Measurements from ENCODE around the gene IFNGR2. TPM values are rescaled to one million over a fixed set of nuclear protein-coding genes. Genes with fewer than 3 reads are reported as not detected.
"Not testable (repeated sequence)": the region's sequence is repeated elsewhere in the genome, so short reads cannot be mapped to it uniquely, and the experiment has no call there.

Gene IFNGR2
- total RNA-seq, 1 donor from 2014 or later = 66.5 TPM

DNA sequence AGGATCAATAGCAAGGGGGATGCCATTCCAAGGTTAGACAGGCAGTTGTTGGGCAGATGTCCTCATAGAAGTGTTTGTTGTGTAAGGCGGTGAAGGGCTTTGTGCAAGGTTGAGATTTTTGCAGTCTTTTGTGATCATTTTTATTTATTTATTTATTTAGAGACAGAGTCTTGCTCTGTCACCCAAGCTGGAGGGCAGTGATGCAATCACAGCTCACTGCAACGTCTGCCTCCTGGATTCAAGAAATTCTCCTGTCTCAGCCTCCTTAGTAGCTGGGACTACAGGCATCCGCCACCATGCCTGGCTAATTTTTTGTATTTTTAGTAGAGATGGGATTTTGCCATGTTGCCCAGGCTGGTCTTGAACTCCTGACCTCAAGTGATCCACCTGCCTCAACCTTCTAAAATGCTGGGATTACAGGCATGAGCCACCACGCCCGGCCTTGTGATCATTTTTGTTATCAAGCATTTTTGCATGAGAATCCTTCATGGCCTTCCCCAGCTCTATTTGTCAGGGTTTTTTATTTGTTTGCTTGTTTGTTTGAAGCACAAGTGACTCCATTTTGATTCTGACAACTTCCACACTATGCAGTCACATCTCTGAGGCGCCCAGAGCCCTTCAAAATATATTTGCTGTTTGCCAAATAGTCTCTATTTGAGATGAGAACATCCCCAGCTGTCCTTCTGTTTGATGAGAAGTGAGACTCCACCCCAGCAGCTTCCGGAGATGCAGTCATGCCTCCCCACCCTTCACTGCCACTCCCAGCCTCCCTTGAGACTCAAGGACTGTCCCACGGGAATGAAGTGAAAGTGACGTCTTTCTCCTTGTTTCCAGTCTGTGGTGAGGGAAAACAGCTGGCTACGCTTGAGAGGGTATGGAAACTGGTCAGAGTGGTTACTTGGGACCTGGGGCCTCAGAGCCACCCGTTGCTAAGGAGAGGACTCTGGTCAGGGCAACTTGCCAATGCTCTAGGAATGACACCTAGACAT is 38.6 kb downstream of the IFNGR2 start:
- peak; percentile 93 for DNase-seq (ENCODE audit: low read depth)
- TF ChIP-seq, protein P1, sequence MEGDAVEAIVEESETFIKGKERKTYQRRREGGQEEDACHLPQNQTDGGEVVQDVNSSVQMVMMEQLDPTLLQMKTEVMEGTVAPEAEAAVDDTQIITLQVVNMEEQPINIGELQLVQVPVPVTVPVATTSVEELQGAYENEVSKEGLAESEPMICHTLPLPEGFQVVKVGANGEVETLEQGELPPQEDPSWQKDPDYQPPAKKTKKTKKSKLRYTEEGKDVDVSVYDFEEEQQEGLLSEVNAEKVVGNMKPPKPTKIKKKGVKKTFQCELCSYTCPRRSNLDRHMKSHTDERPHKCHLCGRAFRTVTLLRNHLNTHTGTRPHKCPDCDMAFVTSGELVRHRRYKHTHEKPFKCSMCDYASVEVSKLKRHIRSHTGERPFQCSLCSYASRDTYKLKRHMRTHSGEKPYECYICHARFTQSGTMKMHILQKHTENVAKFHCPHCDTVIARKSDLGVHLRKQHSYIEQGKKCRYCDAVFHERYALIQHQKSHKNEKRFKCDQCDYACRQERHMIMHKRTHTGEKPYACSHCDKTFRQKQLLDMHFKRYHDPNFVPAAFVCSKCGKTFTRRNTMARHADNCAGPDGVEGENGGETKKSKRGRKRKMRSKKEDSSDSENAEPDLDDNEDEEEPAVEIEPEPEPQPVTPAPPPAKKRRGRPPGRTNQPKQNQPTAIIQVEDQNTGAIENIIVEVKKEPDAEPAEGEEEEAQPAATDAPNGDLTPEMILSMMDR (IDR thresholded peaks at IDR 0.05; ENCODE audit: insufficient read depth, low read length, poor library complexity, severe bottlenecking) = no peak
- Histone ChIP-seq H3K4me3 (ENCODE audit: low read depth, low read length) (no peak overlapping the region), H3K36me3 (ENCODE audit: control insufficient read depth, insufficient read depth, low read length) (no peaks in the 10 kb centered on the region), H3K27me3 (ENCODE audit: control insufficient read depth, insufficient read depth, low read length) (no peaks in the 10 kb centered on the region)

GRCh38 chr21:33443194-33443593 is 40.0 kb downstream of the IFNGR2 start:
- DNase-seq (ENCODE audit: low read depth) = no peak
- Histone ChIP-seq H3K36me3 (ENCODE audit: control insufficient read depth, insufficient read depth, low read length) (no peaks in the 10 kb centered on the region), H3K27me3 (ENCODE audit: control insufficient read depth, insufficient read depth, low read length) (no peaks in the 10 kb centered on the region), H3K4me3 (ENCODE audit: low read depth, low read length) (no peak overlapping the region)
- TF ChIP-seq, protein P1 (IDR thresholded peaks at IDR 0.05; ENCODE audit: insufficient read depth, low read length, poor library complexity, severe bottlenecking) = no peak

GRCh38 chr21:33444499-33444898 is 41.3 kb downstream of the IFNGR2 start:
- no peaks in the 10 kb centered on the region for H3K27me3 ChIP-seq (ENCODE audit: control insufficient read depth, insufficient read depth, low read length)
- TF ChIP-seq, protein P1 (IDR thresholded peaks at IDR 0.05; ENCODE audit: insufficient read depth, low read length, poor library complexity, severe bottlenecking) = no peak

DNA sequence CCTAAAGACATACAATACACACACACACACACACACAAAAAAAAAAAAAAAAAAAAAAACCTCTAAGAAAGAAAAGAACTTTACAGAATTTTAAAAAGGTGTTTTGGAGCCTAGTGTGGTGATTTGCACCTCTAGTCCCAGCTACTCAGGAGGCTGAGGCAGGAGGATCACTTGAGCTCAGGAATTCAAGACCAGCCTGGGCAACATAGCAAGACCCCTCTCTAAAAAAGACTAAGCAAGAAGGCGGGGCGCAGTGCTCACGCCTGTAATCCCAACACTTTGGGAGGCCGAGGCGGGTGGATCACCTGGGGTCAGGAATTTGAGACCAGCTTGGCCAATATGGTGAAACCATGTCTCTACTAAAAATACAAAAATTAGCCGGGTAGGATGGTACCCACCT is 43.4 kb downstream of the IFNGR2 start:
- not testable (repeated sequence) for H3K27me3 ChIP-seq (ENCODE audit: control insufficient read depth, insufficient read depth, low read length); DNase-seq (ENCODE audit: low read depth); H3K4me3 ChIP-seq (ENCODE audit: low read depth, low read length); H3K36me3 ChIP-seq (ENCODE audit: control insufficient read depth, insufficient read depth, low read length)

More at GRCh38 chr21:33444499-33444898, 41.3 kb downstream of the IFNGR2 start:
- H3K4me3 ChIP-seq (ENCODE audit: low read depth, low read length) = no peak overlapping the region
- no peaks in the 10 kb centered on the region for H3K36me3 ChIP-seq (ENCODE audit: control insufficient read depth, insufficient read depth, low read length)
- no peak for DNase-seq (ENCODE audit: low read depth)

DNA sequence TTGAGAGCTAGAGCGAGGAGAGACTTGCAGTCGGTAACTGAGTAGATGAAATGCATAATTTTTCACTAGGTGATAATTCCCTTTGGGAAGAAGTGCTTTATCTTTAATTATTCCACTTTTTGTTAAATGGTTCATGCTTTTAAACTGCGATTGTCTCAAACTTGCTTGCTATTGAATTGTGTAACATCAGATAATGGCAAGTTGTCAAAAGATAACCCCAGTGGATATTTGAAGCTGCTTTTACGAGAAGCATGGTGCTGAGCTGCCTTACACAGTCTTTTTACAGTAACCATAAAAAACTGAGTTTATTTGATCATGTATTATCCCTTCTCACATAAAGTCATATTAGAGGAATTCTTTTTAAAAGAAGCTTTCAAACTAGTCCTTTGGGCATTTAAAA is 46.4 kb downstream of the IFNGR2 start:
- TF ChIP-seq, protein P1 (IDR thresholded peaks at IDR 0.05; ENCODE audit: insufficient read depth, low read length, poor library complexity, severe bottlenecking) = no peak
- no peaks in the 10 kb centered on the region for H3K36me3 ChIP-seq (ENCODE audit: control insufficient read depth, insufficient read depth, low read length)
- DNase-seq (ENCODE audit: low read depth) = no peak

DNA sequence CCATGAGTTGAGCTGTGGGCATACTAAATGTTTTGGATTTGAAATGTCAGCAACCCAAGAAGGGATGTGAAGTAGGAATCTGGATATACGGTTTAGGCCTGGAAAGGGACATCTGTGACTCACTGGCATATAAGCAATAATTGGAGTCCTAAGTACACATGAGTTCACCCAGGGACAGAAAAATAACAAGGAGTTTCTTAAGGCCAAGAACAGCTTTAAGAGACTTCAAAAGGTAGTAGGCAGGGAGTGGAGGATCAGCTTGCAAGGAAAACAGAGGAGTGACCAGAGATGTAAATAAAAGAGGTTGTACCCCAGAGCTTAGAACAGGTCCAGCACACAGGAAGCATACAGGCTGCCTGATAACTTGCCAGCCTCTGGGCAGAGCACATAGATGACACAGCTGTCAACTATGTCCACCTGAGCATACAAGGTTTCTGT is 48.4 kb downstream of the IFNGR2 start:
- Histone ChIP-seq H3K27me3 (ENCODE audit: control insufficient read depth, insufficient read depth, low read length) (no peaks in the 10 kb centered on the region), H3K36me3 (ENCODE audit: control insufficient read depth, insufficient read depth, low read length) (no peaks in the 10 kb centered on the region), H3K4me3 (ENCODE audit: low read depth, low read length) (no peak overlapping the region)
- no peak for DNase-seq (ENCODE audit: low read depth)
- TF ChIP-seq, protein P1 (IDR thresholded peaks at IDR 0.05; ENCODE audit: insufficient read depth, low read length, poor library complexity, severe bottlenecking) = no peak

More for the DNA sequence above, 46.4 kb downstream of the IFNGR2 start:
- no peak overlapping the region for H3K4me3 ChIP-seq (ENCODE audit: low read depth, low read length)
- H3K27me3 ChIP-seq (ENCODE audit: control insufficient read depth, insufficient read depth, low read length) = no peaks in the 10 kb centered on the region
